IMR-90 (cell line): ENCODE data around the gene GMNN.

ENCODE experiments used
- BHLHE40 ChIP-seq: fragments of 150-350 bp; IDR thresholded peaks from 2 replicates; pipeline ENCODE4 v1.6.1; 2016; ENCODE audit warnings: mild to moderate bottlenecking, low read depth, low read length
- CEBPB ChIP-seq: IDR thresholded peaks from 2 replicates; pipeline ENCODE4 v1.6.1; 2012; ENCODE audit warnings: low read depth, low read length, improper control_type of control experiment
- CHD1 ChIP-seq: IDR thresholded peaks from 2 replicates; pipeline ENCODE4 v1.6.1; 2012; ENCODE audit warnings: low read depth, low read length, improper control_type of control experiment
- FOS ChIP-seq: fragments of 150-350 bp; IDR thresholded peaks from 2 replicates; pipeline ENCODE4 v1.6.1; 2016; ENCODE audit warnings: low read depth, low read length
- MAZ ChIP-seq: IDR thresholded peaks from 2 replicates; pipeline ENCODE4 v1.6.1; 2012; ENCODE audit warnings: low read depth, mild to moderate bottlenecking, low read length, improper control_type of control experiment, moderate library complexity, borderline replicate concordance
- MXI1 ChIP-seq: IDR thresholded peaks from 2 replicates; pipeline ENCODE4 v1.6.1; 2012; ENCODE audit warnings: low read depth, mild to moderate bottlenecking, low read length, moderate library complexity, borderline replicate concordance
- NFE2L2 ChIP-seq: fragments of 150-350 bp; IDR thresholded peaks from 2 replicates; pipeline ENCODE4 v1.6.1; 2016; ENCODE audit warnings: low read depth, mild to moderate bottlenecking, low read length
- POLR2A ChIP-seq: IDR thresholded peaks from 2 replicates; pipeline ENCODE4 v1.6.1; 2012; ENCODE audit warnings: mild to moderate bottlenecking, low read depth, low read length
- RAD21 ChIP-seq: IDR thresholded peaks from 2 replicates; pipeline ENCODE4 v1.6.1; 2012; ENCODE audit warnings: low read length, improper control_type of control experiment
- RFX5 ChIP-seq: IDR thresholded peaks from 2 replicates; pipeline ENCODE4 v1.8.0; 2012; ENCODE audit warnings: low read depth, mild to moderate bottlenecking, low read length, moderate library complexity
- SMC3 ChIP-seq: fragments of 150-350 bp; IDR thresholded peaks from 2 replicates; pipeline ENCODE4 v1.6.1; 2016; ENCODE audit warnings: low read depth, mild to moderate bottlenecking, antibody characterized with exemption, low read length, moderate library complexity
- TF ChIP-seq, protein P1 (sequence below): conservative IDR thresholded peaks from 2 replicates; pipeline ENCODE4 v1.5.1; 2012; ENCODE audit warnings: mild to moderate bottlenecking, low read depth, low read length, improper control_type of control experiment
- TF ChIP-seq, protein P2 (sequence below): fragments of 150-350 bp; IDR thresholded peaks from 2 replicates; pipeline ENCODE4 v1.6.1; 2017; ENCODE audit warnings: mild to moderate bottlenecking, antibody characterized with exemption, low read length, low read depth
- TF ChIP-seq, protein P3 (sequence below): fragments of 150-350 bp; IDR thresholded peaks from 2 replicates; pipeline ENCODE4 v1.6.1; 2016; ENCODE audit warnings: low read depth, mild to moderate bottlenecking, low read length, moderate library complexity, borderline replicate concordance

- TF ChIP-seq RFX5 (no peak), BHLHE40 (no peak), CEBPB (no peak), NFE2L2 (no peak), CHD1 (no peak), POLR2A (no peak), RAD21 (peak; percentile 73), MXI1 (no peak), SMC3 (peak; percentile 57), FOS (no peak), MAZ (no peak)
- TF ChIP-seq, protein P1, sequence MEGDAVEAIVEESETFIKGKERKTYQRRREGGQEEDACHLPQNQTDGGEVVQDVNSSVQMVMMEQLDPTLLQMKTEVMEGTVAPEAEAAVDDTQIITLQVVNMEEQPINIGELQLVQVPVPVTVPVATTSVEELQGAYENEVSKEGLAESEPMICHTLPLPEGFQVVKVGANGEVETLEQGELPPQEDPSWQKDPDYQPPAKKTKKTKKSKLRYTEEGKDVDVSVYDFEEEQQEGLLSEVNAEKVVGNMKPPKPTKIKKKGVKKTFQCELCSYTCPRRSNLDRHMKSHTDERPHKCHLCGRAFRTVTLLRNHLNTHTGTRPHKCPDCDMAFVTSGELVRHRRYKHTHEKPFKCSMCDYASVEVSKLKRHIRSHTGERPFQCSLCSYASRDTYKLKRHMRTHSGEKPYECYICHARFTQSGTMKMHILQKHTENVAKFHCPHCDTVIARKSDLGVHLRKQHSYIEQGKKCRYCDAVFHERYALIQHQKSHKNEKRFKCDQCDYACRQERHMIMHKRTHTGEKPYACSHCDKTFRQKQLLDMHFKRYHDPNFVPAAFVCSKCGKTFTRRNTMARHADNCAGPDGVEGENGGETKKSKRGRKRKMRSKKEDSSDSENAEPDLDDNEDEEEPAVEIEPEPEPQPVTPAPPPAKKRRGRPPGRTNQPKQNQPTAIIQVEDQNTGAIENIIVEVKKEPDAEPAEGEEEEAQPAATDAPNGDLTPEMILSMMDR = peak; percentile 68
- TF ChIP-seq, protein P2, sequence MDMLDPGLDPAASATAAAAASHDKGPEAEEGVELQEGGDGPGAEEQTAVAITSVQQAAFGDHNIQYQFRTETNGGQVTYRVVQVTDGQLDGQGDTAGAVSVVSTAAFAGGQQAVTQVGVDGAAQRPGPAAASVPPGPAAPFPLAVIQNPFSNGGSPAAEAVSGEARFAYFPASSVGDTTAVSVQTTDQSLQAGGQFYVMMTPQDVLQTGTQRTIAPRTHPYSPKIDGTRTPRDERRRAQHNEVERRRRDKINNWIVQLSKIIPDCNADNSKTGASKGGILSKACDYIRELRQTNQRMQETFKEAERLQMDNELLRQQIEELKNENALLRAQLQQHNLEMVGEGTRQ = no peak
- TF ChIP-seq, protein P3, sequence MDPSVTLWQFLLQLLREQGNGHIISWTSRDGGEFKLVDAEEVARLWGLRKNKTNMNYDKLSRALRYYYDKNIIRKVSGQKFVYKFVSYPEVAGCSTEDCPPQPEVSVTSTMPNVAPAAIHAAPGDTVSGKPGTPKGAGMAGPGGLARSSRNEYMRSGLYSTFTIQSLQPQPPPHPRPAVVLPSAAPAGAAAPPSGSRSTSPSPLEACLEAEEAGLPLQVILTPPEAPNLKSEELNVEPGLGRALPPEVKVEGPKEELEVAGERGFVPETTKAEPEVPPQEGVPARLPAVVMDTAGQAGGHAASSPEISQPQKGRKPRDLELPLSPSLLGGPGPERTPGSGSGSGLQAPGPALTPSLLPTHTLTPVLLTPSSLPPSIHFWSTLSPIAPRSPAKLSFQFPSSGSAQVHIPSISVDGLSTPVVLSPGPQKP = no peak
Measured at GRCh38 chr6:24766680-24767462, 7.9 kb upstream of the GMNN start.
